SKM-1 treated with dmso at 0.1 percent for 144 hours (cell line): ENCODE results near the gene PYHIN1.
A peak's percentile ranks its signal among the peaks of the same experiment; 100 is the strongest.

Source experiments
- DNase-seq: peaks from one replicate; lab custom pipeline; 2025; ENCODE audit not compliant: unreplicated experiment; lab: John Stamatoyannopoulos, UW

PYHIN1 gene

GRCh38 chr1:159011751-159012150 lies 80.4 kb downstream of the PYHIN1 start:
- DNase-seq = no peak

GRCh38 chr1:159012495-159012894 lies 81.1 kb downstream of the PYHIN1 start:
- no peak for DNase-seq

GRCh38 chr1:159014003-159014571 lies 82.7 kb downstream of the PYHIN1 start:
- no peak for DNase-seq

- DNase-seq = no peak
Observed at GRCh38 chr1:159014851-159015250, 83.5 kb downstream of the PYHIN1 start.

- peak; percentile 98 for DNase-seq
Observed at GRCh38 chr1:159015440-159015909, 84.1 kb downstream of the PYHIN1 start.

GRCh38 chr1:159023723-159024122 lies 92.4 kb downstream of the PYHIN1 start:
- no peak for DNase-seq

- DNase-seq = no peak
Observed at GRCh38 chr1:159025043-159025442, 93.7 kb downstream of the PYHIN1 start.
